Osteocyte (in vitro differentiated cells): ENCODE data around the gene ADAMTSL1. TPM values are rescaled to one million over a fixed set of nuclear protein-coding genes. Genes with fewer than 3 reads are reported as not detected.

Experiments used
- DNase-seq: peaks from one replicate; pipeline ENCODE4 v3.0.0; 2021; ENCODE audit warnings: mixed read lengths; ENCODE audit not compliant: unreplicated experiment; ENCODE audit errors: extremely low spot score
- H3K27ac Mint-ChIP-seq: one replicate; pipeline ENCODE4 v1.8.0; 2021; ENCODE audit warnings: mild to moderate bottlenecking, mixed read lengths; ENCODE audit not compliant: unreplicated experiment
- H3K27me3 Mint-ChIP-seq: one replicate; pipeline ENCODE4 v1.8.0; 2021; ENCODE audit warnings: mixed read lengths; ENCODE audit not compliant: unreplicated experiment
- H3K36me3 Mint-ChIP-seq: one replicate; pipeline ENCODE4 v1.8.0; 2021; ENCODE audit warnings: mixed read lengths; ENCODE audit not compliant: unreplicated experiment
- H3K4me1 Mint-ChIP-seq: one replicate; pipeline ENCODE4 v1.8.0; 2021; ENCODE audit warnings: mixed read lengths; ENCODE audit not compliant: unreplicated experiment
- H3K4me3 Mint-ChIP-seq: one replicate; pipeline ENCODE4 v1.8.0; 2021; ENCODE audit warnings: mild to moderate bottlenecking, moderate library complexity, mixed read lengths; ENCODE audit not compliant: unreplicated experiment
- H3K9me3 Mint-ChIP-seq: one replicate; pipeline ENCODE4 v1.8.0; 2021; ENCODE audit warnings: mixed read lengths; ENCODE audit not compliant: unreplicated experiment
- CTCF ChIP-seq: fragments of 200-600 bp; sonication (generic); IDR thresholded peaks from 2 replicates; pipeline ENCODE4 v1.5.0; 2021; ENCODE audit warnings: antibody characterized with exemption, mild to moderate bottlenecking, moderate library complexity
- total RNA-seq: library from RNA; stranded (reverse); gene quantifications from 2 replicates; pipeline ENCODE4 v1.2.1, GENCODE V29; 2021

The ADAMTSL1 gene
- total RNA-seq, 1 donor from 2014 or later, result 1.5 TPM

- no peaks in the 10 kb centered on the region for H3K9me3 Mint-ChIP-seq
- no peak overlapping the region for H3K27ac Mint-ChIP-seq
- DNase-seq, result no peak
- no peak overlapping the region for H3K4me3 Mint-ChIP-seq
- TF ChIP-seq CTCF, result no peak
- H3K27me3 Mint-ChIP-seq, result no peaks in the 10 kb centered on the region
- no peaks in the 10 kb centered on the region for H3K36me3 Mint-ChIP-seq
- H3K4me1 Mint-ChIP-seq, result no peaks in the 10 kb centered on the region
These were observed 205.1 kb downstream of the ADAMTSL1 start for GRCh38 chr9:18678821-18679590.

GRCh38 chr9:18682907-18683306, 209.0 kb downstream of the ADAMTSL1 start:
- Mint-ChIP-seq H3K4me3 (no peak overlapping the region), H3K9me3 (no peaks in the 10 kb centered on the region)
- no peak for TF ChIP-seq CTCF

GRCh38 chr9:18683312-18683711, 209.4 kb downstream of the ADAMTSL1 start:
- Mint-ChIP-seq H3K4me1 (no peaks in the 10 kb centered on the region), H3K36me3 (no peaks in the 10 kb centered on the region), H3K27ac (no peak overlapping the region), H3K9me3 (no peaks in the 10 kb centered on the region), H3K27me3 (no peaks in the 10 kb centered on the region), H3K4me3 (no peak overlapping the region)
- no peak for TF ChIP-seq CTCF
- DNase-seq, result no peak

More at GRCh38 chr9:18682907-18683306, 209.0 kb downstream of the ADAMTSL1 start:
- H3K36me3 Mint-ChIP-seq, result no peaks in the 10 kb centered on the region
- H3K27me3 Mint-ChIP-seq, result no peaks in the 10 kb centered on the region
- no peak for DNase-seq
- H3K4me1 Mint-ChIP-seq, result no peaks in the 10 kb centered on the region
- no peak overlapping the region for H3K27ac Mint-ChIP-seq

GRCh38 chr9:18683851-18684250, 209.9 kb downstream of the ADAMTSL1 start:
- no peaks in the 10 kb centered on the region for H3K27me3 Mint-ChIP-seq
- DNase-seq, result no peak
- TF ChIP-seq CTCF, result no peak
- no peaks in the 10 kb centered on the region for H3K36me3 Mint-ChIP-seq
- H3K27ac Mint-ChIP-seq, result no peak overlapping the region
- H3K4me3 Mint-ChIP-seq, result no peak overlapping the region
- no peaks in the 10 kb centered on the region for H3K4me1 Mint-ChIP-seq
- H3K9me3 Mint-ChIP-seq, result no peaks in the 10 kb centered on the region

- Mint-ChIP-seq H3K36me3 (no peaks in the 10 kb centered on the region), H3K9me3 (no peaks in the 10 kb centered on the region), H3K27ac (no peak overlapping the region), H3K27me3 (no peaks in the 10 kb centered on the region), H3K4me1 (peaks cover 3% of the 10 kb centered on the region), H3K4me3 (no peak overlapping the region)
- no peak for TF ChIP-seq CTCF
- no peak for DNase-seq
These were observed 210.8 kb downstream of the ADAMTSL1 start for GRCh38 chr9:18684593-18685317.
